Measurements from ENCODE around the gene BNIP5. TPM values are rescaled to one million over a fixed set of nuclear protein-coding genes. Genes with fewer than 3 reads are reported as not detected.

BNIP5 gene
- total and polyA plus RNA-seq, 2 of the 13 experiments (the other 11 are each of a cell fraction or from before 2014, with no cell fraction given), result not detected

DNA sequence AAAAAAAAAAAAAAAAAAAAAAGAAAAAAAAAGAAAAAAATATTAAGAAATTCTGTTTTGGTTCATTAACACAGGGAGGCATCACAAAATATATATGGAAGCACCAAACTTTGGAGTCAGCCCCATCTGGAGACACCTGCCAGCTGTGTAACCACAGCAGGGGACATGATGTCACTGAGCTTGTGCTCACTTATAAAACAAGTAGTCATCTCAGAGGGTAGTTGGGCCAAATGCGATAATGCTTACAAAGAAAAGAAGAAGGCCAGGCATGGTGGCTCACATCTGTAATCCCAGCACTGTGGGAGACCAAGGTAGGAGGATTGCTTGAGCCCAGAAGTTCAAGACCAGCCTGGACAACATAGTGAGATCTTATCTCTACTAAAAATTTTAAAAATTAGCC is 1.1 kb upstream of the BNIP5 start:
- Histone ChIP-seq H3K4me1 (ENCODE audit: insufficient read depth, low read length) (peaks cover 47% of the 10 kb centered on the region), H4K20me1 (ENCODE audit: insufficient read depth, low read length) (no peaks in the 10 kb centered on the region), H3K9me3 (ENCODE audit: low read length) (no peaks in the 10 kb centered on the region), H3K27me3 (ENCODE audit: control insufficient read depth in 1 of 2, insufficient read depth in 2 of 2, low read length in 2 of 2) (peaks cover 5 to 43% of the 10 kb centered on the region in 2 experiments), H3K4me3 (replicated peaks in 1 of 3; ENCODE audit: insufficient read depth in 1 of 3, low read depth in 2 of 3, low read length in 3 of 3) (no peak overlapping the region), H2AFZ (ENCODE audit: low read length) (no peak overlapping the region), H3K27ac (ENCODE audit: extremely low read length, insufficient read depth, low read length) (no peak overlapping the region), H3K79me2 (ENCODE audit: insufficient read depth, low read length) (no peaks in the 10 kb centered on the region), H3K9ac (ENCODE audit: insufficient read depth, low read depth, low read length) (no peak overlapping the region), H3K4me2 (ENCODE audit: low read depth, low read length) (no peak overlapping the region), H3K36me3 (replicated peaks in 1 of 2; ENCODE audit: control insufficient read depth in 1 of 2, insufficient read depth in 2 of 2, low read length in 2 of 2) (no peaks in the 10 kb centered on the region)
- DNase-seq (ENCODE audit: low spot score) (no peak), FAIRE-seq (no peak), ATAC-seq (no peak)
- ChIA-PET CTCF (ENCODE audit: low intra/inter-chr PET ratio, low total read pairs) (interaction anchor here (1.0 kb wide), 1 partner anchor 35 kb away, joined by 3 read pairs; no protein-coding TSS in a partner anchor), POLR2A (no interaction called here)
- TF ChIP-seq NFIB (CRISPR knock-in tag; IDR thresholded peaks at IDR 0.05; ENCODE audit: borderline replicate concordance), result no peak
- TF ChIP-seq ZNF556 (CRISPR knock-in tag; IDR thresholded peaks at IDR 0.05; ENCODE audit: borderline replicate concordance), result no peak
- no peak for TF ChIP-seq PITX1 (CRISPR knock-in tag; IDR thresholded peaks at IDR 0.05)
- TF ChIP-seq ATF1 (CRISPR knock-in tag; IDR thresholded peaks at IDR 0.05), result no peak
- TF ChIP-seq SPEN (CRISPR knock-in tag; IDR thresholded peaks at IDR 0.05; ENCODE audit: low read depth), result no peak
- TF ChIP-seq GATAD2A (CRISPR knock-in tag; IDR thresholded peaks at IDR 0.05), result no peak
- in situ Hi-C loops (cut with HindIII; ENCODE audit: extremely low pct_ligation_motif_present, low pct_unique_long_range_greater_than_20kb) (no loop called here), intact Hi-C loops (cut with micrococcal nuclease; ENCODE audit: unreplicated experiment) (no loop called here)
- no TSS peak for BruUV-seq (replicated peaks)
- 89% methylated on average over 1 of the region's 1 CpG for WGBS (ENCODE audit: low lambda C conversion rate)

DNA sequence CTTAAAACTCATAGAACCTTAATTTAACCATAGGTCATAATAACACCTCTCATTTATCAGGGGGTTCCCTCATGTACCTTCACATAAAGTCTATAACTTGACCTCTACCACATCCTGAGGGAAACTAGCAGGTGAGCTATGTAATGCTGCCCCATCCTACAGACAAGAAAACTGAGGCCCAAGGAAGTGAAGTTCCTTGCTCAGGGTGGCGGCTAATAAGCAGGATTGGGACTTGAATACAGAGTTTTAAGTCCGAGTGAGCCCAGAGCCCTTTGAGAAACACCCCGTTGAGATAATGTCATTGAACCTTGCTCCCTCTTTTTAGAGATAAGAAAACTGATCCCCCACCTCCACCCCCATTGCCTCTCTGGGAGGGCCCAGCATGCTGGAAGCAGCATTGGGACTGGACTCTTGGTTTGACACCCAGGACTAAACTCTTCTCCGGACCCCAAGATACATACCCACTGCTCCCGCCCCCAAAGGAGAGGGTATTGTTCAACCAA is 429 bp downstream of the BNIP5 start:
- in situ Hi-C loops (cut with HindIII; ENCODE audit: extremely low pct_ligation_motif_present, low pct_unique_long_range_greater_than_20kb) (no loop called here), intact Hi-C loops (cut with micrococcal nuclease; ENCODE audit: unreplicated experiment) (no loop called here)
- no peaks in the 10 kb centered on the region for H4K20me1 ChIP-seq (ENCODE audit: insufficient read depth, low read length)
- H3K9me3 ChIP-seq (ENCODE audit: low read length), result no peaks in the 10 kb centered on the region
- H3K4me3 ChIP-seq (replicated peaks in 1 of 3; ENCODE audit: insufficient read depth in 1 of 3, low read depth in 2 of 3, low read length in 3 of 3), result no peak overlapping the region
- H3K9ac ChIP-seq (ENCODE audit: insufficient read depth, low read depth, low read length), result no peak overlapping the region
- no peaks in the 10 kb centered on the region; a peak in 1 of 5 replicates for H3K36me3 ChIP-seq (replicated peaks in 1 of 2; ENCODE audit: control insufficient read depth in 1 of 2, insufficient read depth in 2 of 2, low read length in 2 of 2)
- WGBS (ENCODE audit: low lambda C conversion rate), result 27% methylated on average over 5 of the region's 5 CpGs
- POLR2A ChIA-PET, result no interaction called here
- CTCF ChIA-PET (ENCODE audit: low intra/inter-chr PET ratio, low total read pairs), result no interaction called here
- ATAC-seq, result no peak
- no peaks in the 10 kb centered on the region for H3K79me2 ChIP-seq (ENCODE audit: insufficient read depth, low read length)
- H3K27me3 ChIP-seq (ENCODE audit: control insufficient read depth in 1 of 2, insufficient read depth in 2 of 2, low read length in 2 of 2), result peaks cover 5 to 54% of the 10 kb centered on the region in 2 experiments
- TF ChIP-seq ZBTB20 (CRISPR knock-in tag; IDR thresholded peaks at IDR 0.05; ENCODE audit: borderline replicate concordance, low read depth) (no peak), HNF4G (IDR thresholded peaks at IDR 0.05; ENCODE audit: borderline replicate concordance, low read depth, low read length) (no peak), HNF4G (CRISPR knock-in tag; IDR thresholded peaks at IDR 0.05; ENCODE audit: borderline replicate concordance, low read depth) (no peak), REL (CRISPR knock-in tag; conservative IDR thresholded peaks at IDR 0.05) (no peak), ZNF629 (CRISPR knock-in tag; conservative IDR thresholded peaks at IDR 0.05) (peak; percentile 84)
- TF ChIP-seq, protein P1, sequence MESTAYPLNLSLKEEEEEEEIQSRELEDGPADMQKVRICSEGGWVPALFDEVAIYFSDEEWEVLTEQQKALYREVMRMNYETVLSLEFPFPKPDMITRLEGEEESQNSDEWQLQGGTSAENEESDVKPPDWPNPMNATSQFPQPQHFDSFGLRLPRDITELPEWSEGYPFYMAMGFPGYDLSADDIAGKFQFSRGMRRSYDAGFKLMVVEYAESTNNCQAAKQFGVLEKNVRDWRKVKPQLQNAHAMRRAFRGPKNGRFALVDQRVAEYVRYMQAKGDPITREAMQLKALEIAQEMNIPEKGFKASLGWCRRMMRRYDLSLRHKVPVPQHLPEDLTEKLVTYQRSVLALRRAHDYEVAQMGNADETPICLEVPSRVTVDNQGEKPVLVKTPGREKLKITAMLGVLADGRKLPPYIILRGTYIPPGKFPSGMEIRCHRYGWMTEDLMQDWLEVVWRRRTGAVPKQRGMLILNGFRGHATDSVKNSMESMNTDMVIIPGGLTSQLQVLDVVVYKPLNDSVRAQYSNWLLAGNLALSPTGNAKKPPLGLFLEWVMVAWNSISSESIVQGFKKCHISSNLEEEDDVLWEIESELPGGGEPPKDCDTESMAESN (CRISPR knock-in tag; conservative IDR thresholded peaks at IDR 0.05), result no peak
- TF ChIP-seq, protein P2, sequence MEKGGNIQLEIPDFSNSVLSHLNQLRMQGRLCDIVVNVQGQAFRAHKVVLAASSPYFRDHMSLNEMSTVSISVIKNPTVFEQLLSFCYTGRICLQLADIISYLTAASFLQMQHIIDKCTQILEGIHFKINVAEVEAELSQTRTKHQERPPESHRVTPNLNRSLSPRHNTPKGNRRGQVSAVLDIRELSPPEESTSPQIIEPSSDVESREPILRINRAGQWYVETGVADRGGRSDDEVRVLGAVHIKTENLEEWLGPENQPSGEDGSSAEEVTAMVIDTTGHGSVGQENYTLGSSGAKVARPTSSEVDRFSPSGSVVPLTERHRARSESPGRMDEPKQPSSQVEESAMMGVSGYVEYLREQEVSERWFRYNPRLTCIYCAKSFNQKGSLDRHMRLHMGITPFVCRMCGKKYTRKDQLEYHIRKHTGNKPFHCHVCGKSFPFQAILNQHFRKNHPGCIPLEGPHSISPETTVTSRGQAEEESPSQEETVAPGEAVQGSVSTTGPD (CRISPR knock-in tag; IDR thresholded peaks at IDR 0.05), result no peak
- TF ChIP-seq, protein P3, sequence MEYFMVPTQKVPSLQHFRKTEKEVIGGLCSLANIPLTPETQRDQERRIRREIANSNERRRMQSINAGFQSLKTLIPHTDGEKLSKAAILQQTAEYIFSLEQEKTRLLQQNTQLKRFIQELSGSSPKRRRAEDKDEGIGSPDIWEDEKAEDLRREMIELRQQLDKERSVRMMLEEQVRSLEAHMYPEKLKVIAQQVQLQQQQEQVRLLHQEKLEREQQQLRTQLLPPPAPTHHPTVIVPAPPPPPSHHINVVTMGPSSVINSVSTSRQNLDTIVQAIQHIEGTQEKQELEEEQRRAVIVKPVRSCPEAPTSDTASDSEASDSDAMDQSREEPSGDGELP (IDR thresholded peaks at IDR 0.05; ENCODE audit: borderline replicate concordance, low read depth), result no peak
- no peak for DNase-seq (ENCODE audit: low spot score)
- no TSS peak for BruUV-seq (replicated peaks)
- no peak for FAIRE-seq
- H3K4me2 ChIP-seq (ENCODE audit: low read depth, low read length), result no peak overlapping the region
- no peak overlapping the region for H3K27ac ChIP-seq (ENCODE audit: extremely low read length, insufficient read depth, low read length)
- H2AFZ ChIP-seq (ENCODE audit: low read length), result no peak overlapping the region
- peaks cover 47% of the 10 kb centered on the region for H3K4me1 ChIP-seq (ENCODE audit: insufficient read depth, low read length)

Data from HepG2 (cell line).